GM21717 (cell line): ENCODE measurements around the gene ACVR2A.
A peak's percentile ranks its signal among the peaks of the same experiment; 100 is the strongest.

Source experiments
- ATAC-seq: cut with Tn5 transposase; IDR thresholded peaks from one replicate; pipeline ENCODE4 v1.9.1; 2021; ENCODE audit warnings: mild to moderate bottlenecking, moderate library complexity; ENCODE audit not compliant: unreplicated experiment

The ACVR2A gene

DNA sequence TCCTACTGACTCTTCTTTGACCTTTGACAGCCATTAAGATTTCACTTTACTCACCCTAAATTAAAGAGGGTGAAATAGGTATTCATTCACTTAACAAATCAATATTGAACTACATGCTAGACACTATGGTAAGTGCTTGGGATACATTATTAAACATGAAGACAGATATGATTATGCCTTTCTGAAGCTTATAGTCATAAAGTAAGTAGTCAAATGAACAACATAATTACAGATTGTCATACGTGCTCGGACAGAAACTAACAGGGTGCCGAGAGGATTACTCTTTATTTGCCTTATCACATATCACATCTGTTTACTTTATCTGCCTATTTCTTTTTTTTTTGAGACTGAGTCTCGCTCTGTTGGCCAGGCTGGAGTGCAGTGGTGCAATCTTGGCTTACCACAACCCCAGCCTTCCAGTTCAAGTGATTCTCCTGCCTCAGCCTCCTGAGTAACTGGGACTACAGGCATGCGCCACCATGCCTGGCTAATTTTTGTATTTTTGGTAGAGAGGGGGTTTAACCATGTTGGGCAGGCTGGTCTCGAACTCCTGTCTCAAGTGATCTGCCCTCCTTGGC is 9.8 kb downstream of the ACVR2A start:
- ATAC-seq: no peak

DNA sequence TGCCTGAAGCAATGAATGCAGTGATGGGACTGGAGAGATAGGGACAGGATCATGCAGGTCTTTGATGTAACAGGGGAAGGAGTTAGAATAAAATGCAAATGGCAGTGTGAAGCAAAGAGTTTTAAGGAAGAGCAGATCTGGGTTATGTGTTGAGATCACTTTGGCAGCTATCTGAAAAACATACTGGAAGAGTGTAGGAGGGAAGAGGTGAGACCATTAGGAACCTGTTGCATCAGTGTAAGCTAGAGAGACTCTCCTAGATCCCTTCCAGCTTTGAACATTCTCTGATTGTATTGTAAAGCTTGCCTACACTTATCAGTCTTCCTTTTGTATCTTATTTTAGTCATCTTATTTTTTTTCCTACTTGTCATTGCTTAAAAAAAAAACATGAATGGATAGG is 10.5 kb downstream of the ACVR2A start:
- ATAC-seq: no peak

DNA sequence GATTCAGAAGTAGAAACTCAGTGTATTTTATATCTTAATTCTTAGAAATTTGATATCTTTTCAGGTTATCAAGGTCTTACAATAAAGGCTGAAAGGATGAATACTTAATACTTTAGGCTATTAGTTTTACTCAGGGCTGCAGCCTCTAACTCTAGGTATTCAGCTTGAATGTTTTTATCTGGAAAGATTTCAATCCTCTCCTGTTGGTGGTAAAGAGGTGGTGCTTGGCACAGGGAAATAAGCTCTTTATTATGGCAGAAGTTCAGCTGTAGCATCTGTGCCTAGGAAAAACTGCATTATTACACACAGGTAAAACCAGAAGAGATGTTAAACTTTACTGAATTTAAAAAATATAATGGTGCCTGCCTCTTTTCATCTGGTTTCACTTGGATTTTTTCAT is 11.1 kb downstream of the ACVR2A start:
- no peak for ATAC-seq

DNA sequence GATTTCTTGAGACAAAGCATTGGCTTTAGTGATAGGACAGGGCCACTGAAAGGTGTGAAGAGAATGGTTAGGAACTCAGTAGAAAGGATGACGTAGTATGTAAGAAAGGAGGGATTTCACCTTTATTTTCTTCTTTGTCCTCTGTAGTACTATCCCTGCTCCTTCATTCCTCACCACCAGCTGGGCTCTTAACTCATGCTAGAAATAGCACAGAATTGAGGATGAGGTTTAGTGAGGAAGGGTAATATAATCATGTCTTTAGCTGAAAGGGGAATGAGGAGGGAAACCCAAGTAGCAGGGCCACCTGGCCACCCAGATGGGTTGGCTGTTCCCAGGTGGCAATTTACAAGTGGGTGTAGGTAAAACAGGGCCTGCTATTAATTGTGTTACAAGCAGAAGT is 15.2 kb downstream of the ACVR2A start:
- ATAC-seq: no peak

DNA sequence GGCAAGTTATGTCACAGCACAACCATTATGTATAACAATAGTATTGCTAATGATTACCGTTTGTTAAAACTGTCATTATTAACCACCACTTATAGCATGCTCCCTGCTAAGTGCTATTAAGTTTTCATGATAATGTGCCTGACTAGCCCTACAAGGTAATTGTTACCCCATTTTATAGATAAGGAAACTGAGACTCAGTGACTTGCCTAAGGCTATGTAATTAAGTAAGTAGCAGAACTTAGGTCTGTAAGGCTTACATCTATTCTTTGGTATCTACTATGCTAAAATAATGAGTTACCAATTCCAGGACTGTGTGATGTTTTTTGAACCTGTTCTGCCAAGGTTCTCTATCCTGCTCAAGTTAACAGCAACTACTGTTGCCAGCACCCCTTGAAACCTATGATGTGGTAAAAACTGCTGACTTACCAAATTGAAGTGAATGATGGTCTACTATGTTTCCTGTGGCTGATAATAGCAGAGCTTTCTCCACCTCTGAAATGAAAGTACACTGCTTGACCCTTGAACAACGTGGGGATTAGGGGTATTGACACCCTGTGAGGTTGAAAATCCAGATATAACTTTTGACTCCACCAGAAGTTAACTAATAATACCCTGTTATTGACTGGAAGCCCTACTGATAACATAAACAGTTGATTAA is 18.2 kb downstream of the ACVR2A start:
- ATAC-seq: no peak

DNA sequence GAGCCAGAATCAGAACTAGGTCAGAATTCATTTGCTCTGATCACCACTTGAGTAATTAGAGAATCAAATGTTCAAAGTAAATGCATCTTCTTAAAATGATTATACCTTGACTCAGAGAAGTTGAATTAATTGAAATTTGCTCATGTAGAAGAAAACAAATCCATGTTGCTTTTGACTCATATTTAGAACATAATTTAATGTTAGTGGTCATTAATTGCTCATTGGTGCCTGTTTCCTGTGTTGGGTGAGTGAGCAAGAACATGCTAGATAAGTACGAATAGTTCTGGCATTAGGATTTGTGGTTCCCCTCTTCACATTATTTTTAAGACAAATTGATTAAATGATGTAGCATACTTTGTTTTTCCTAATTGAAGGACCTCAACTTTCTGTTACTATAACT is 19.0 kb downstream of the ACVR2A start:
- no peak for ATAC-seq

DNA sequence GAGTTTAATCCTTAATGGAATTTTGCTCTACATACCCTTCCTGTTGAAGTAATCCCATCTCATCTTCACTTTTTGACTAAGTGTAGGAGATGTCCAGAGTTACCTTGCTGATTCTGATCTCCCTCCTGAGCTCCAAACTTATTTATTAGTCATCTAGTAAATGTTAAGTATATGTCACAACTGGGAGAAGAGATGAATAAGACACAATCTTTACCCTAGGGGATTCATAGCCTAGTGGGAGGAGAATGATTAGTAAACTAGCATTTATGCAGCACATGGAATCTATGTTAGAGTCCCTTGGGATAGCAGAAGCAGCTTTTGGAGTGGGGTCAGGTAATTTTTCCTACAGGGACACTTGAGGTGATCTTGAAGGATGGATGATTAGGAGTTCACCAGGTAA is 20.7 kb downstream of the ACVR2A start:
- ATAC-seq: no peak

DNA sequence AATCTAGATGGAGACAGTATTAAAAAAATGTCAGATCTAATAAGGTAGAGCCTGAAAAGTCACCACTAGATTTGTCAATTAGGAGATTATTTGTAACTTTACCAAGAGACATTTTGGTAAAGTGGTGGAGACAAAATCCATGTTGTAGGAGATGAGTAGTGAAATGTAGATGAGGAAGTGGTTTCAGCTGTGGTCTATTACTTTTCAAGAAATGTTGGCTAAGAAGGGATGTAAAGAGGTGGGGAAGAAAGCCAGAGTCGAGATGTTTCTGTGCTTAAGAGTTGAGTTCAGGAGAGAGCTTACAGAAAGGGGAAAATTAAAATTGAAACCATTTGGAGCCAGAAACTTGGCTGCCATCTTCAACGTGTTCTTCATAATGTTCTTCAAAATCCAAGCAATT is 22.2 kb downstream of the ACVR2A start:
- no peak for ATAC-seq

DNA sequence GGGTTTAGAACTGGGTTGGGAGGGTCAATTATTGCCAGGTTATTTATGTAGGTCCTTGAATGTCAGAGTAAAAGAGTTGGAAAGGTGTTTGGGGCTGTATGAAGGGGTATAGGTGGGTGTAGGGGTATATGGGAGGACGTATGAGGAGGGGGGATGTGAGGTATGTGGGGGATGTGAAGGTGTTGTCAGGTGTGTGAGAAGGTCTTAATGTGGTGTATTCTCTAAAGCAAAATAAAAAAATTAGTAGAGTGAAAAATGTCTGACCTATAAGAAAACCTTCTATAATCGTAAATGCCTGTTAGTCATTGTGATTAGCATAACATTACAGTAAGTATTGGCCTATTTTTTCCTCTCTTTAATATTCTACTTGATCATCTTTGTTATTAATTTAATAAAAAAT is 25.1 kb downstream of the ACVR2A start:
- no peak for ATAC-seq

DNA sequence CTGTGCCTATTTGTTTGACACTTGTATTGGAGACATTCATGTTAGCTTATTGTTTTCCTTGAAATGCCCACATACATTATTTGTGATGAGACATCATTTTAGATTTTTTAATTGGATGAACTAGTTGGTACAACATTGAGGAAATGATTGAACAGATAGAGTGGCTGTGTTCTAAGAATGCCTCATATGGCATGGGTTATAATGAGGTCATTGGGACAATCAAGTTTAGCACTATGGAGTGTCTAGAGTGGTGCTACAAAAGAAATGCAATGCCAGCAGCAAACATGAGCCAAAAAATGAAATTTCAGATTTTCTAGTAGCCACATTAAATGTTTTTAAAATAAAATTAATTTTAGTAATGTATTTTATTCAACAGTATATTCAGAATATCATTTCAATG is 28.1 kb downstream of the ACVR2A start:
- ATAC-seq: no peak

DNA sequence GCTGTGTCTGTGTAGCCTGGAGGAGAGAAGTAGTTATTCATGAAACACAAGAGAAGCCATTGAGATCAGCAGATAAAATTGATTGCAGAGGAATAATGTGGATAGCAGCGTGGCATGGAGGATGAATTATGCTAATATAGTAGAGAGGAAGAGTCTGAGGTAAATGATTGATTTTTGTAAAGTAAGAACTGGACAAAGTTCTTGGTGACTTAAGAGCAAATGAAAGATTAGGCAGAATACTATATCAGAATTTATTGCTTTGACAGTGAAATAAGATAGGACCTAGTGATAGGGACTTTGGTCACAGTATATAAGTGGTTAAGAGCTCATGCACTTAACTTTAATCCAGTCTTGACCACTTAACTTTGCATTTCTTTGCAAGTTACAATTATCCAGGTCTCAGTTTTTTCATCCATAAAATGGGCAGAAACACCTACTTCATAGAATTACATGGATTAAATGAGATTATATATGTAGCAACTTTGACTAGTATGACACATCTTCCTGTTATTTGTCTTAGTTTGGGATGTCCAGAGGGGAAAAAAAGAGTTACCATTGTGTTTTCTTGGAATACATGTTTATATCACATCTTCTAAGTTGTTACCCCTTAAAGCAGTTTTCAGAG is 29.1 kb downstream of the ACVR2A start:
- no peak for ATAC-seq

DNA sequence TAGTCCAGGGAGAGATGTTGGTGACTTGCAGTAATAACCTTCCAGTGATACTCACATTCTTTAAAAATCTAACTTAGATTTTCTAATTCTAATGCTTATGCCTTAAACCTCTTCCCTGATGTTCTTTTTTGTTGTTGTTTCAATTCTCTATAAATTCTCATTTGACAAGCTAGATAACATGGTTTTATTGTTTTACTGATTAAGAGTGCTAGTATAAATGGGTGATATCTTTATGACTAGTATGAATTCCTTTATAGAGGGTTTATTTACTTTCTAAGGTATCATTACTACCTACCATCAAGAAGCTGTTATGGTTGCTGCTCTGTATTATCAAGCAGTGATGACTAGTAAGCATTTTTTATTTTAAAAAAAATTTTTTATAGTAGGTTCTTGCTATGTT is 35.0 kb downstream of the ACVR2A start:
- no peak for ATAC-seq

DNA sequence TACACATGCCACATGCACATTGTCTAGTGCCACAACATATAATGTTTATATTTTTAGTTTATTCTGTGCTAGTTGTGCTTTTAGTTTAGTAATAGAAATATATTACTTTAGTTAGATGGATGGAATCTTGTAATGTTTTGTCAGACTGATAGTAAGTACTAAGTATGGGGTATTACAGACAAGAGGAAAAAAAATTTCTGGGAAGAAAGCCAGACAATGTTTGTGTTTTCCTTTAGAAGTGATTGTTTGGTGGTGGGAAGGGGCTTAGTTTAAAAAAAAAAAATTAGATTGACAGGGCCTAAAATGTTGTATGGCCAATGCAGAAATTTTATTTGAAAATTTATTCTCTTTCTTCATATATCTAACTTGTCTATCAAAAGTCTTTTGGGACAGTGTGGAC is 37.8 kb downstream of the ACVR2A start:
- no peak for ATAC-seq

DNA sequence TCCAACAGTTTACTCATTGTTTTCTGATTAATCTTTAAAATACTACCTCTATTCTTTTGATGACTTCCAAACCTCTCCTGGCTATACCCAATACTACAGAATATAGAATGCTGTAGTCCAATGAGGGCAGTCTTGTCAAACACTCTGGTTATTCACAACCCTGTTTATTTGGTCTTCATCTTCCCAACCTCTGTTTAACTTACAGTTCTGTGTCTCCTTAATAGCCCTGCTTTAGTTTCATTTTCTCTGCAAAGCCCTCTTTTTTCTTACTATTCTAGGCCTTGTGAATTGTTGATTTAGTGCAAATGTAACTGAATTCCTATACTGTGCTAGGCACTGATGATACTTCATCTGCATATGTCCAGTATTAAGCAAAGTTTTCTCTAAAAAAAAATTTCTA is 40.0 kb downstream of the ACVR2A start:
- no peak for ATAC-seq

DNA sequence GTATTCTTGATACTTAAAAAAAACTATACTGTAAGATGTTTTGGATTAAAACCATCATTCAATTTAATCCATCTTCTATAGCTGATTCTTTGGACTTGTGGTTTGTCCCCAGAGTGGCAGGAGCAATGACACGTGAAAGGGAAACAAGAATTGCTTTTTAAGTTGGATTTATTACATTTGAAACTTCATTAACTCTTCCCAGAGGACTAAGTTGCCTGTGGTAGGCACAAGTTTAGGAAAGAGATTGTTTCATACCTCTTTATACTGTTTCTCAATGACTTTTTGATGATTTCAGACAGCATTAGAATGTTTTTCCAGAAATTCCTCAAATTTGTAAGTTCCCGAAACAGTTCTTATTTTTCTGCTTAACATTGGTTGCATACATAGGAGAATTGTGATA is 41.3 kb downstream of the ACVR2A start:
- ATAC-seq: no peak

DNA sequence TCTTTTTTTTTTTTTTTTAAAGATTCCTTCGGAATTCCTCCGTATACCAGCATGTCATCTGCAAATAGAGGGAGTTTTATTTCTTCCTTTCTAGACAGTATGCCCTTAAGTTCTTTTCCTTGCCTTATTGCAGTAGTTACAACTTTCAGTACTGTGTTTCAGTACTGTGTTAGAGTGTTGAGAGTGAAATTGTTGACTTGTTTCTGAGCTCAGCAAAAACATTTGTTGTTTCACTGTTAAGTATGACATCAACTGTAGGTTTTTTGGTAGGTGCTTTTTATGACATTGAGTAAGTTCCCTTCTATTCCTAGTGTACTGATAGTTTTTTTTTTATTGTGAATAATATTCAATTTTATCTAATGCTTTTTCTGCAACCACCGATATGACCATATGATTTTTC is 43.9 kb downstream of the ACVR2A start:
- ATAC-seq: peak; percentile 94

DNA sequence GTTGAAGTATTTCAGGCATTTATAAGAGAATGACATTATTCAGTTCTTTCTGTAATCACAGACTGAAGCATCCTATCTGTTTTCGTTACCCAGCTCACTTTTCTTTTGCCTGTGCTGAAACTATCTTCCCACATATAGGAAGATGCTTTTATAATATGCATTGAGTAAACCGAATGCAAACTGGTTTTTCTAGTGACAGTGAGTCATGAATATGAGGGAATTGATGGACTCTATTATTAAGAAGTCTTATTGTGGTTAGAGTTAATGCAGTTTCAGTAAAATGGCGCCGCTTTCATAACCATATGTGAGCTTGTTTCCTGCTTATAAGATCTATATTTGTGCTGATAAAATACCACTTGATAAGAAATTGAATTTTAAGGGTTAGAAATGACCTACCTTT is 59.2 kb downstream of the ACVR2A start:
- ATAC-seq: no peak

DNA sequence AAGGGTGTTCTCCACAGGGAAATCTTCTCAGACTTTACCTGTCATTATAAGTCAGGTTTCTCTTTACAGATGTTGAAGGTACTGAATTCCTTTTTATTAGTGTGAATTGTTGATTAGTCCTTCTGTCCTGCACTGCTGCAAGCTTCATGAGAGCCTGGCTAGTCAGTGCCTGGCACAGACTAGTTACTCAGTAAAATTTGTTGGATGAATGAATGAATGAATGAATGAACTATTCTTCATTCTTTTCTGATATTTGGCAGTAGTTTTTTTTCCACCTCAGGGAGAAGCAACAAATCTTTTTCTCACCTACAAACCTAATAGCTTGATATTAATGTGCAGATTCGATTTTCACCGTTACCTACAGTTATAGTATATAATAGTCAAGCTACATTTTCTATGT is 64.3 kb downstream of the ACVR2A start:
- ATAC-seq: no peak

DNA sequence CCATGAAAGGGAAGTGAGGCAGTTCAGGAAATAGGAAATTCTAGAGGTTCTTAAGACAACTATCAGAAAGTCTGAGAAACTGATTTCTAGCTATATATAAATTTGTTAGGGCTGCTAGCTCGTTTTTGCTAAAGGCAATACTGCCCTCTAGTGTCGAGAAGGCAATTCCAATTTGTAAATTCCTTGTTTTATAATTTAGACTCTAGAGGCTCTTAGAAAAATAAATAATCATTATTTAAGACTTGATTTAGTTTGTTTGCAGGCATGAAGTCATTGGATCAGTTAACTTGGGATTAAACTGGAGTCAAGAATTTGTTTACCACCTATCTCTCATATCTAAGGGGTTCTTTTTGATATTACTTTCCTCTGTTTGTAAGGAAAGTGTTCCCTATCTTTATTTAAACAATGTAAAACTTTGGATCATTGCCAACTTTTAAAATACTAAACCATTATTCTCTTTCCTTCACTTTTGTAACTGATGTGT is 66.2 kb downstream of the ACVR2A start:
- ATAC-seq: no peak

DNA sequence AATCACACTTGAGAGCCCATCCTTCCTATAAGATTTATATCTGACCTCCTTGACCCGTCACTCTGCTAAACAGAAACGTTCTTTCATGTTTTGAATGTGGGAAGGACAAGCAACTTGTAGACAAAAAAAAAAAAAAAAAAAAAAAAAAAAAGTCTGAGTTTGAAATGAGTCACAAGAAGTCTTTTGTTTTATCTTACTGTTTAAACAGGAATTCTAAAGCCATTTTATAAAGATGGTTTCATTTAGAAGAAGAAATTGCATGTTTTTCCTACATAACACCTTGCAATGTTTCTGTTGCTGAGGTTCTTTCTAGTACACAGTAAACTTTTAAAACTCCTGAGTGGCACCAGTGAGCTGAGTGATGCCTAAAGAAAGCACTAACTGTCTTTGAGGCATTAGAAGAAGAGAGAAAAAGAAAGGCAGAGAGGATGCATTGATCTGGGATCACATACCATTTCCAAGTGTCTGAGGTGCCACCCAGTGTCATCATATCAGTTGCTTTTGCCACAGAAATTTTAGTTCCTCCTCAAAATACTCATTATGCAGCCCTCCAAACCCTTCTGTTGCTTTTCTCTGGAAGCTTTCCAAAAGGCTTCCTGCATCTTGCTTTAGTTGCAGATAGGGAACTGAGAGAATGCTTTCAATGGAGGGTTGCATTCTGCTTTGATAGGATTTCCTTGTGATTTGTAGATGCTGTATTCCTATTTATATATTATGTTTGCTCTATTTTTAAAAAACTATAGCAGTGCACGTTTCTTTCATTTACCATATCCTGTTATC is 69.1 kb downstream of the ACVR2A start:
- no peak for ATAC-seq

DNA sequence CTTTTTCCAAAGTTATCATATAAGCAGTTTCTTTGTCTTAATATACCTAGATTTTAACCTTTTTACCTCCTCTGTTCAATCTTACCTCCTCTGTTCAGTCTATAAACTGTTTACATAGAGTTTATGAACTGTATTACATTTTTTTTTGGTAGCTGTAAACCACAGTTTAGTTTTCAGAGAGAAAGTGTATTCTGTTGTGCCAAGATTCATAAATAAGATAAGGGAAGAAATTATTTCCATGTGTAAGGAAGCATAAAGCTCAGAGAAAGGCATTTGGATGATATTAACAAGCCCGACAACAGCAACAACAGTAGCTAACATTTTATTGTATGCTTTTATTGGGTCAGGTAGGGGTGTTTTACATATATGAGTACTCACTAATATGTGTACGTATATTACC is 71.2 kb downstream of the ACVR2A start:
- no peak for ATAC-seq

DNA sequence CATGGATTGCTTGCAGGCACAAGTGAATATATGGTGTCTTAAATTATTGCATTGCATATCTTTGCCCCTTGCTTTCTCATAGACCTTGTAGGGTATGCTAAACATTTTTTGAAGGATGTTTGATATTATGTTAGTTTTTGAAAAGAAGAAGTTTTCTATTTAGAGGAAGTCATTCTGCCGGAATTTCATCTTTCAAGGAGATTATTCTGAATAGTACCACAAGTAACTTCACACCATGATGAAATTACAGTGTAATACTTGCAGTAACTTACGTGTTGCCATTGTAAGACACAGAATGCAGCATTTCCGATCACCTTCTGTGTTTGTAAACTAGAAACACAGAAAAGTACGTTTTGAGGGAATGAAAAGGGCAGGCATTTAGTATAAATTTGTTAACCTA is 71.9 kb downstream of the ACVR2A start:
- ATAC-seq: no peak
